HG03108 (cell line): ENCODE data around the gene HS6ST3.

Experiments used
- ATAC-seq: cut with Tn5 transposase; IDR thresholded peaks from one replicate; pipeline ENCODE4 v1.9.1; 2021; ENCODE audit warnings: moderate library complexity; ENCODE audit not compliant: unreplicated experiment

HS6ST3 gene

GRCh38 chr13:96817336-96817941 is 727.5 kb downstream of the HS6ST3 start:
- ATAC-seq: no peak

DNA sequence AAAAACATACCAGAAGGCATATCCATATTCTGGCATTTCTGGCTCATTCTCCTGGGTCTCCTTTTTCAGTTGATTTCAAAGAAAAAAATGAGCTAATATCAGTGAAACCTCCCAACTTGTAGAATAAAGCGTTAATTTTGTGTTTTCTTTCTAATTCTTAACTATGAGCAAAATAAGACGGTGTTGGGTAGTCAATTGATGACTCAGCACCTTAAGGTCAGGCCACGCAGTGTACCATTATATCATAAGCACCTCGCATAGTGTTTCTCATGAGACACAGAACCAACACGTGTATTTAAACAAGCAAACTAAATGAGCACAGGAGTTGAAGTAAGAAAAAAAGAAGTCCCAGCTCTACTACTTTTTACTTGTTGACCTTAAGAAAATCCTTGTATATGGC is 729.5 kb downstream of the HS6ST3 start:
- no peak for ATAC-seq

GRCh38 chr13:96821381-96821780 is 731.5 kb downstream of the HS6ST3 start:
- no peak for ATAC-seq

DNA sequence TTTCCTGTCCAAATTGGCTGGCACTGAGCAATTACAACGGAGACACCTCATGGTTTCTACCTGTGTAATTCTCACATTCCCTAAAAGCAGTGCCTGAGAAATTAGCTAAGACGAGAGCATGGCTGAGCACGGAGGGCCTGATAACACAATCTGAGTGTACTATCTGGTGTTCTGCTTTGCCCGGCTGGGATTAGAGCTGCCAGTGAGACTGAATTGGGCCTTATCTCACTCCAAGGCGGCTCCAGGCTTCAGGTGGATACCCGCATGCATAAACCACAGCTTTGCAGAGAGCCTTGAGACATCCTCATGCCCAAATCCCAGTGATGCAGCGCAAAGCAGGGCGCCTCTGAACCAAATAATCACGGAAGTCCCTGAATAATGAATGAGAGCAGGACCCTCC is 732.1 kb downstream of the HS6ST3 start:
- no peak for ATAC-seq

DNA sequence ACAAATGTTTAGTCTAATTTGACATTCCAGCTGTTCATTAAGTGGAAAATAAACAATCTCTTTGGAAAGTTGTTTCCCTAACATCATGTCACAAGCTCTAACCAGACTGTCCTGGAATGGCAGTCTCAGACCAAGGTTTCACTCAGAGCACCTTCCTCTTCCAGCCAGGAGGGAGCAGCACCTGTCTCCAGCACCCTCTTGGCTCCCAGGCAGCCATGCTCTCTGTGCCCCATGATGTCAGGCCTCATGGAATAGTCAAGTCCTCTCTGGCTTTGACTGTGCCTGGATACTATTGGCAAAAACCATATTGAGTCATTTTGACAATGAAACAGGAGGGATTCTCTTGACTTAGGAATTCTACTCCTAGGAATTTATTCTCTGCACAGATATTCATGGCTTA is 733.0 kb downstream of the HS6ST3 start:
- ATAC-seq: no peak

DNA sequence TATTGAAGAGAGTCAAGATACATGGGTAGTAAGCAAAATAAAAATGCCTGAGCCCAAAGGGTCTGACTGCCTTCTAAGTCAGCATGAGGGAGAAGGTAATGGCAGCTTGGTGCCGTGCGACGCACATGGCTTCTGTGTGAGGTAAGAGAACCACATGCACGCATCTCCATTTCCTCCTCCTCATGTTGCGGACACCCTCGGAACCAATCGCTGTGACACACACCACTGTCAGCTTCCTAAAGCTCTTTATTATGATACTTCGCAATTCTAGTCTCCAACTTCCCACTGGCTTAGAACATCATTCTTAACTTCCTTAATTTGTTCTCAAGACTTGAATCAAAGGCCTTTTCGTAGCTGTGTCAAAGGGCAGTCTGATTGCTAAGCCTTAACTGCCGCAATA is 734.2 kb downstream of the HS6ST3 start:
- no peak for ATAC-seq

DNA sequence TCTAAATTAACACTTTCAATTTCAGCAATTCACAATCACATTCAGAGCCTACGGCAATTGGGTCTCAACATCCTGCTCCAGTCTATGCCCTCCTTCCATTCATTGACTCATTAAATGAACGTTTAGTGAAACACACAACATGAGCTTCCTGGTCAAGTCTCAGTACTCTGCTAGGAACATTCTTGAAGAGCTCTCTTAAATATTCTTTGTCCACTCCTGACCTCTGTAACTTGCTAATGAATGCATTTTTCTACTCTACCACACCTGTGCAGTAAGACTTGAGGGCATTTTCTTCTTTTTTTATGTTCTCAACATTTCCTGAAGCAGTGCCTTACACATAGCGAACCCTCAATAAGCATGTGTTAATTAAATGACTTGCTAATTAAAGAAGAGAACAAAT is 735.7 kb downstream of the HS6ST3 start:
- no peak for ATAC-seq

- no peak for ATAC-seq
These were observed 744.7 kb downstream of the HS6ST3 start for GRCh38 chr13:96834626-96835025.

DNA sequence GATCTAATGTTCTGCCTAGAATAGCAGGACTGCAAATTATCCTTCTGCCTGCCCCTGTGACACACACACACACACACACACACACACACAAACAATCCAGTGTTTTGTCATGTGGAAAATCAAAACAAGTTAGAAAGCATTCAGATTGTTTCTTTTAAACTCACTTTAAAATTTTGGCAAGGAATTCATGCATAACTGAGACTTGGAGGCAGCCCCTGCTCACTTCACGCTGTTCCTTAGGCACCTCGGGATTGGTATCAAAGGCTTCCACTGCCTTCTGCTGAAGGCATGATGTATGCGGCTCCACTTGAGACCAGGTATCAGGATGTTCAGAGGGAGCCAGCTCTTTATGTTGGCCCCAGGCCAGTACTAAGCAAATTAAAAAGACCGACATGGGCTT is 745.6 kb downstream of the HS6ST3 start:
- no peak for ATAC-seq

- ATAC-seq: no peak
These were observed 746.8 kb downstream of the HS6ST3 start for GRCh38 chr13:96836733-96837132.

DNA sequence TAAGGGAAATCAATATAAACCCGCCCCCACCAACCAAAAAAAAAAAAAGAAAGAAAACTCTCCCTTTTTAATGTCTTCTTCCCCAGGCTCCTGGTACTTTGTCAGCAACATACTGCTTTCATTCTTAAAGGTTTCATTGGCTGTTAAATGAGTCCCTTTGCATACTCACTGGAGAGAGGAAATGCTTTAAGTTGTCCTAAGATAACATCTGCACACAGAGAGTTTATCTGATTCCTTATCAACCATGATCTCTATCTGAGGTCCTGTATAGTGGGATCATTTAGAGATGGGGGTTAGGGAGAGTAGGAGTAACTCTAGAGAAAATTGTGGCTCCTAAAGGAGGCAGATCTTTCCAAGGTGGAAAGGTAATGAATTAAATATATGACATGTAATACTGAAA is 747.9 kb downstream of the HS6ST3 start:
- ATAC-seq: no peak

- ATAC-seq: no peak
These were observed 754.3 kb downstream of the HS6ST3 start for GRCh38 chr13:96844195-96844594.

- ATAC-seq: no peak
These were observed 754.7 kb downstream of the HS6ST3 start for GRCh38 chr13:96844616-96845015.

- no peak for ATAC-seq
These were observed 758.4 kb downstream of the HS6ST3 start for GRCh38 chr13:96848286-96848685.

GRCh38 chr13:96849091-96849490 is 759.2 kb downstream of the HS6ST3 start:
- no peak for ATAC-seq

DNA sequence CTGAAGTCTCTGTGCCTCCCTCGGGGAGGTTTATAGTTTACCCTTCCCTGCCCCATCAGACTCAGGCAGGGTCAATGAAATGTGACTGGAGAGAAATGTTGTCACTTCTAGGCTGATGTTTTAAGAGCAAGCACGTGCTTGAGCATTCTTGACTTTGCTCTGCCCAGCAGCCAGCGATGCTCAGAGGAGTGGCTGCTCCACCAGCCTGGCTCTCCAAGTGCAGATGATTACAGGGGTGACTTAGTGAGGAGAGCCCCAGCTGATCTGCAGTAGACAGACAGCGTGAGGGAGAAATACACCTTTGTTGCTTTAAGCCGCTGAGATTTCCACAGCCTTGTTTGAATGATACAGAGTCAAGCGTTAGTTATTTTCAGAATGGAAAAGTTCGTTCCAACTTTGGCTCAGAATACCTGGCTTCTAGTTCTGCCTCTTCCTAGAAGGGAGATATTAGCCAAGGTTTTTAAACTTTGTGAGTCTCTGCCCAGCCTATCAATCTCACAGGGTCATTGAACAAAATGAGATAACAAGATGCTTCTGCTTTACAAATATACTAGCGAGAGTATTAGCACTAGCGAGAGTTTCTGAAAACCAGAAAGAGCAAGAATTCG is 760.7 kb downstream of the HS6ST3 start:
- no peak for ATAC-seq

DNA sequence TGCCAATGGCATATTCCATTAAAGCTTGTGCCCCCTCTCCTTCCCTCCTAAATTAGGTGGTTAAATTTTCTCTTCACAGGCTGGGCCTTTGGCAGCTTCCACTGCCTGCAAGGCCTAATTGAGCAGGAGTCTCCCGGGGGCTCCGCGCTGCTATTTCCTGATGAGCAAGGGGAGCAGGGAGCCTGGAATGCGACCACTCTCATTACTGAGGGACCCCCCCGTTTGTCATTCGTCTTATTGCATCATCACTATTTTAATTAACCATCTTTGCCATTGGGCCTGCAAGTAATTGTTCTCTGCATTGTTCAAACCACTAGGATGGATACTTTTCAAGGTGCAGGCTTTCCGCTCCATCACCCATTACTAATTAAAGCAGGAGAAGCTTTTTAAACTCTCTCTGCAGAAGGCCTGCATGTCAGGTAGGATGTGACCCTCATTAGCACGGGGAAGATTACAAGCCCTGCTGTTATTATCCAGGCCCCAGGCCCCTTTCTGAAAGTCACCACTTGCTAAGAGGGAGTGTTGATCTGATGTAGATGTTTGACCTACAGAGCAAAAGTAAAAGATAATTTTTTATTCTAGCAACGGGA is 762.0 kb downstream of the HS6ST3 start:
- no peak for ATAC-seq

GRCh38 chr13:96858133-96858826 is 768.4 kb downstream of the HS6ST3 start:
- no peak for ATAC-seq

- no peak for ATAC-seq
These were observed 771.0 kb downstream of the HS6ST3 start for GRCh38 chr13:96860882-96861281.

DNA sequence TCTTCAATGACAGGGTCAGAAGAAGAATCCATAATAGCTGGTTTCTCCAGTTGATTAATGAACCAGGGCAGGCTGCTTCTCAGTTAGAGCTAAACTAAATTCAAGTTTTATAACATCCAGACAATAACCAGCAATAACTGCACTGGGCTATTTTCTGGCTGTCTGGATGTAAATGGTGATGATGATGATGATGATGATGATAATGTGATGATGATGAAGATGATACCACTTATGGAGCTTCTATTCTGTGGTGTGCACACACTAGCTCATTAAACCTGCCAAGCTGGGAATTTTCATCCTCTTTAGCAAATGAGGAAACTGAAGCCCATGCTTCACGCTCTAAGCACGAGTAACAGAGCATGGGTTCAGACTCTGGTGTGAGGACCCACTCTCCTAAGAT is 772.2 kb downstream of the HS6ST3 start:
- no peak for ATAC-seq

DNA sequence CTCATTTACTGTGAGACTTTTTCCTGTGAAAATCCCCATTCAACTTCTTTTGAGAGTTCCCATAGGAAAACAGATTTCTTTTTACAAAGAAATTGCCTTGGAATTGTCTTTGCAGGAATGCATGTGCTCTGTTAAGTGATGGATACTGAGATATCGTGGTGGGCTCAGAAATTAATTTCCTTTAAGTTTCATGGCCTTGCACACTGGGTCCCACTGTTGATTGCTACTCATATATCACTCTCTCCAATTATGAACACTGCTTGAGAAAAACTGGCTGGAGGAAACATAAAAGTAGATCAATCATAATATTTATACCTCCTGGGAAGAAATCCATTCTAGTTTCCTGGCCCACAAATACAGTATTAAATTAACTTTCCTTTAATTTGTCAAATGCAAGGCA is 773.1 kb downstream of the HS6ST3 start:
- ATAC-seq: no peak

- no peak for ATAC-seq
These were observed 781.6 kb downstream of the HS6ST3 start for GRCh38 chr13:96871469-96871868.
